ENCODE measurements around the gene PAPOLB. TPM values are rescaled to one million over a fixed set of nuclear protein-coding genes. Genes with fewer than 3 reads are reported as not detected.

PAPOLB gene
- total RNA-seq, 1 donor from 2014 or later = not detected

GRCh38 chr7:4882169-4883032 is 20.6 kb upstream of the PAPOLB start:
- peak; percentile 37 to 90 for DNase-seq (ENCODE audit: low spot score in 2 of 2)
- Histone ChIP-seq H3K4me1 (peaks cover 2 to 4% of the 10 kb centered on the region in 2 donors), H3K36me3 (peaks cover 4 to 6% of the 10 kb centered on the region in 2 donors), H3K9me3 (no peaks in the 10 kb centered on the region), H3K4me3 (peak overlapping the region; percentile 66 to 80), H3K27me3 (no peaks in the 10 kb centered on the region), H3K27ac (peak overlapping the region; percentile 72 to 82)
- intact Hi-C loops (cut with DNase I) = loop anchor here (1.0 to 10.0 kb wide), 8 partner anchors 50 to 242 kb away; partner anchors contain the start of genes AP5Z1, FOXK1 and RBAK
- no peak for TF ChIP-seq CTCF (IDR thresholded peaks at IDR 0.05)

GRCh38 chr7:4880218-4880617 is 18.4 kb upstream of the PAPOLB start:
- intact Hi-C loops (cut with DNase I) = loop anchor here (5.0 to 10.0 kb wide), 3 partner anchors 48 to 195 kb away; partner anchors contain the start of genes AP5Z1 and FOXK1
- DNase-seq (ENCODE audit: low spot score in 2 of 2) = no peak
- no peak overlapping the region for H3K4me3 ChIP-seq
- H3K4me1 ChIP-seq = peaks cover 2 to 4% of the 10 kb centered on the region in 2 donors
- no peaks in the 10 kb centered on the region for H3K27me3 ChIP-seq
- no peak for TF ChIP-seq CTCF (IDR thresholded peaks at IDR 0.05)
- peaks cover 9 to 16% of the 10 kb centered on the region in 2 donors for H3K36me3 ChIP-seq
- no peaks in the 10 kb centered on the region for H3K9me3 ChIP-seq
- H3K27ac ChIP-seq = no peak overlapping the region

GRCh38 chr7:4879396-4880081 is 17.7 kb upstream of the PAPOLB start:
- H3K27me3 ChIP-seq = no peaks in the 10 kb centered on the region
- no peak overlapping the region for H3K27ac ChIP-seq
- H3K36me3 ChIP-seq = peaks cover 9 to 16% of the 10 kb centered on the region in 2 donors
- DNase-seq (ENCODE audit: low spot score in 2 of 2) = no peak
- no peak for TF ChIP-seq CTCF (IDR thresholded peaks at IDR 0.05)
- peaks cover 2 to 4% of the 10 kb centered on the region in 2 donors for H3K4me1 ChIP-seq
- intact Hi-C loops (cut with DNase I) = loop anchor here (5.0 to 10.0 kb wide), 3 partner anchors 47 to 195 kb away; partner anchors contain the start of genes AP5Z1 and FOXK1
- no peak overlapping the region for H3K4me3 ChIP-seq
- H3K9me3 ChIP-seq = no peaks in the 10 kb centered on the region

- intact Hi-C loops (cut with DNase I) = no loop called here
- DNase-seq (ENCODE audit: low spot score in 2 of 2) = no peak
- no peak overlapping the region for H3K27ac ChIP-seq
- H3K4me1 ChIP-seq = peaks cover 2 to 4% of the 10 kb centered on the region in 2 donors
- TF ChIP-seq CTCF (IDR thresholded peaks at IDR 0.05) = no peak
- H3K9me3 ChIP-seq = no peaks in the 10 kb centered on the region
- no peaks in the 10 kb centered on the region for H3K27me3 ChIP-seq
- no peak overlapping the region for H3K4me3 ChIP-seq
- H3K36me3 ChIP-seq = peaks cover 9 to 16% of the 10 kb centered on the region in 2 donors
Measured at GRCh38 chr7:4878336-4879335, 16.8 kb upstream of the PAPOLB start.

GRCh38 chr7:4876586-4876985 is 14.8 kb upstream of the PAPOLB start:
- Histone ChIP-seq H3K4me1 (no peaks in the 10 kb centered on the region), H3K27me3 (no peaks in the 10 kb centered on the region), H3K4me3 (no peak overlapping the region), H3K36me3 (peaks cover 9 to 16% of the 10 kb centered on the region in 2 donors), H3K27ac (no peak overlapping the region), H3K9me3 (no peaks in the 10 kb centered on the region)
- intact Hi-C loops (cut with DNase I) = no loop called here
- DNase-seq (ENCODE audit: low spot score in 2 of 2) = no peak
- no peak for TF ChIP-seq CTCF (IDR thresholded peaks at IDR 0.05)

Measured in ascending aorta (tissue), 2 donors.